ENCODE measurements around the gene XXYLT1.
A peak's percentile ranks its signal among the peaks of the same experiment; 100 is the strongest.

Gene XXYLT1

DNA sequence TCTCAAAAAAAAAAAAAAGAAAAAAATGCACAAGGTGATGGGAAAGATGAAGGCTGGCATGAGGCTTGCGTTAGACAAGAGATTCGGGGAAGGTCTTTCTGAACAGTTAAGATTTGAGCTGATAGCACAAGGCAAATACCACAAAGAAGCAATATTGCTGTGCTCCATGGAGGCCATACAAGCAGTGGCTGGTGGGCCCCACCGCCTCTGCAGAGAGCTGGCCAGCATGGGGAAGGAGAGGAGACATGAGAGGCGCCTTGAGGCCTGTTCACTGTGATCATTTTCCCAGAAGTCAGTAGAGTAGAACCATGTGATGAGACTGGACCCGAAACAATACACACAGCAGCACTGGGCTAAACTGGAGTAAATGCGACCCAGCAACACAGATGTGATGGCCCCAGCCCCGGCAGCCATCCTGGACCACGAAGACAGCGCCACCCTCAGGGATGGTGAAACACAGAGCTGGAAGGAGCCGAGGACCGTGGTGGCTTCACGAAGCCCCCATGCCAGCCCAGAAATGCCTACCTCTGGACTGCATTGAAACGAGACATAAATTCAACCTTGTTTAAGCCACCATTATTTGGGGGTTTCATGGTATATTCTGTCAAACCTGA is 5.5 kb downstream of the XXYLT1 start:
- no peak for DNase-seq

DNA sequence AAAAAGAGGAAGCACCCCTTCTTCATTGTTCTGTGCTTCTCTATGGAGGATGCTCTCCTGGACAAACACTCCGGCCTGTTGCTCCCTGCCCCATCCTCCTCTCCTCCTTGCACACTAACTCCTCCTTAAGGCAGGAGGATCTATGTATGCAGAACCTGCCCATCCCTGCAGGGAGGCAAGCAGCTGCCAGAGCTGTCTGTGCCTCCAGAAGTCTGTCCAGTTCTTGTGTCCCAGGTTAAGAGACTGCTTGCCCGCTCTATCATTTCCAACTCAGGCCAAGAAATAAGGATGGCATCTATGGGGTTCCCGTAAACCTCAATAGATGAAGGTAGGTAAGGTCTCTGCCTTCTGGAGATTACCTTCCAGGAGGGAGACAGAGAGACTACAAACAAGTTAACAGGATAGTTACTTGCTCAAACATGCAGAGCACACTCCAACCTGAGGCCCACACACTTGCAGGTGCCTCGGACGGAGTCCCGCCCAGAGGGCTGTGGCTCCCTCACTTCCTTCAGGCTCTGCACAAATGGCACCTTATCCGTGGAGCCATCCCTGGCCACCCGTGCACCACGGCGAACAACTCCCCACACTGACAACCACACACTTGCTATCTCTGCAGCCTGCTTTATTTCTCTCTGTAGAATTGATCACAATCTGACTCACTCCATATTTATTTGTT is 6.9 kb downstream of the XXYLT1 start:
- peak; percentile 84 for DNase-seq

DNA sequence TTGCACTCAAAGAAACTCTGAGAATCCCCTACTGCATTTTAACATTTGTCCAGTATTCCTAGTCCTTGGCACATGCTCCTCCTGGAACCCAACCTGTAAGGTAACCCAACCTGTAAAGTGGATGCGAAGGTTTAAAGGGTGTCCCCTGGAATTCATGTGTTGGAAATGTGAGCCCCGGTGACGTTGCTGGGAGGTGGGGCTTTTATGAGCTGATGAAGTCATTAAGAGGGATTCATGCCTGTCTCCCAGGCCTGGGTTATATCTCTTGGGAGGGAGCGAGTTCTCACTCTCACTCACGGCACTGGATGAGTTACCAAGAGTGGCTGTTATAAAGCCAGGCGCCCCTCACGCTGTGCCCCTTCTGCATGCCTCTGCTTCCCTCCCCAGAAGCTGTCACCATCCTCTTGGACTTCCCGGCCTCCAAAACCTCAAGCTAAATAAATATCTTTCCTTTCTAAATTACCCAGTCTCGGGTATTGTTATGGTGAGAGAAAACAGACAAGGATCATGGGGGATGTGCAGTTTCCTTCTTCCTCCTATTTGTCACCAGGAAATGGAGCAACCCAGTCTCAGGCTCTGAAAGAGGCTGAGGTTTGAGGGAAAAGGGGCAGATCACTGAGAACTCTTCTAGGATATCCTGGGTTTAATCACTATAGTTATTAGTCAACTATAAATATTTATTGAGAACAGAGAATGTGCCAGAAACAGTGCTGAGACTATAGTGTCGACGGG is 7.6 kb downstream of the XXYLT1 start:
- DNase-seq: no peak

DNA sequence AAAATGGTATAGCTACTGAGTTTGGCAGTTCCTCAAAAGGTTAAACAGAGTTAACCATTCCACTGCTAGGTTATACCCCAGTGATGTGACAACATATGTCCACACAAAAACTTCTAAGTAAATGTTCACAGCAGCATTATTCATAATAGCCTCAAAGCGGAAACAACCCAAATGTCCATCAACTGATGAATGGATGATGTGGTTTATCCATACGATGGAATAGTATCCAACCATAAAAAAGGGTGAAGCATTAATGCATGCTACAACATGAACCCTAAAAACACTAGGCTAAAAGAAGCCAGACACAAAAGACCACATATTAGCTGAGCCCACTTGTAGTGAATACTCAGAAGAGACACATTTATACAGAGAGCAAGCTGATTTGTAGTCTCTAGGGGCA is 9.0 kb downstream of the XXYLT1 start:
- DNase-seq: no peak

- DNase-seq: peak; percentile 81
These were observed 10.6 kb downstream of the XXYLT1 start for GRCh38 chr3:195260280-195260905.

- peak; percentile 98 for DNase-seq
These were observed 11.3 kb downstream of the XXYLT1 start for GRCh38 chr3:195259475-195260279.

DNA sequence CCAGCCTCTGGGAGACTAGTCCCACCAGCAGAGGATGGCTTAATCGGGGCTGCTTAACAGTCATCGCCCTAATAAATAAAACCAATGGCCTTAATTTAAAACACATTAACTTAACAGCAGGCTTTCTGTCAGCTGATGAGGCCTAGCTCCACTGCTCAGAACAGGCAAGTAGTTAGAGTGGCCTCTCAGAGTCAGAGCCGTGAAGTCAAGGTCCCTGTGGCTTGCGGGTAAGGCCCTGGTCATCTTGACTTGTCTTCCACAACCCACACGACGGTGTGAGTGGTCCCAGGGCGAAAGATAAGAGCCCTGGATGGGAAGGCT is 11.8 kb downstream of the XXYLT1 start:
- DNase-seq: no peak

DNA sequence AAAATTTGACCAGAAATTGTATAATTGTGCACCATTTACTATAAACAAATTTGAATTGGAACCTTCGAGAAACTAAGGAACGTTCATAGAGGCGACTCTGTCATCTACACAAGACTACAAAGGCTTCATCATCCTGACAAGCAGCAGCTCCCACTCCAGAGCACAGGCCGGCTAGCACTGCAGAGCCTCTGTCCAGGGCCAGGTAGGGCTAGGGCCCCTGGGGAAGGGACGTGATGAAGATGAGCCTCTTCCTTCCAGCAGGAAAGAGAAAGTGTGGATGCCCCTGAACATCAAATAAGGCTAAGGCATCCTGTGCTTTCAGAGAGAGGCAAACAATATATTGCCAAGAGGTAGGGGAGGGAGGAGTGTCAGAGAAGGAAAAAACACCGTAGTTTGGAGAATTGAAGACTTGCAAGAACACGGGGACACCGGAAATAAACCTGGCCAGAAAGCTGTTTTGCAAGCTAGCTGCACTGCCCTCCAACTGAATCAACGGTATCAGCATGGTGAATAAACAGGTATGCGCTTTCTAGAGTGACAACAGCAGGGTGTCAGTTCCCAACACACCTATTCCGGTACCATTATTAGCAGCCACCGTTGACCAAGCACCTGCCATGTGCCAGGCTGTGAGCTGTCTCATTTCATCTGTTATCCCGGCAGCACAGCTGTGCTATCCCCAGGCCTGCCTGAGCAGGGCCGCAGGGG is 12.4 kb downstream of the XXYLT1 start:
- DNase-seq: no peak

- DNase-seq: no peak
These were observed 13.2 kb downstream of the XXYLT1 start for GRCh38 chr3:195257454-195258448.

DNA sequence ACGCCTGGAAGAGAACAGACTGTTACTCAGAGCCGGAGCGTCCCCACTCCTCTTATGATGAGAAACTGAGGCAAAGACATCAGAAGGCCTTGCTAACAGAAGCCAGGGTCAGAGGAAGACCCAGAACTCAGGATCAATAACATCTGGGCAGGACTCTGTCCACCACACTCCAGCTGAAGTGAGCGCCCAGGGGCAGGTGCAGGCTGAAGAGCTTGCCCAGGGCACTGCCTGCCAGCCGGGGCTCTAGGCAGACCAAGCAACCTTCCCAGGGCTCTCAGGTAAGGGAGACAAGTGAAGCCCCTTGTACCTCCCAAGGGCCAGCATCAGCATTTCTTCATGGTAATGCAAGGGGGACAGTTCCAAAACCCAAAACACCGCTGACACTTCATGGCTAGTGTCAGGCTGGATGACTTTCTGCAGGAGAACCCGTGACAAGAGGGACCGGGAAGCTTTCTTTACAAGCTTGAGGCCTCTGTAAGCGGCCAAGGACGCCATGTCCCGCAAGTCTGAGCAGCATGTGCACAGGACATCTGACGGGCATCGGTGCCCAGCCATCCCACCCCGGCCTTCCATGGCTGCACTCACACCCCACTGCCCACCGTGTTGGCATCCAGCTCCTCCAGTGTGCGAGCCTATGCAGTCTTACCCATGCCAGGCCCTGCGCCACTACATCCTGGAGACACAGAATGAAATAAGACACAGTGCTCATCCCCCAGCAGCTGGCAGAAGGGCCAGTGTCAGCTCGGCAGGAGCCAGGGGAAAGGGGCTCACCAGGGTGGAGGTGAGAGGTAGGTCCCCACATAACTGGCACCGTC is 14.1 kb downstream of the XXYLT1 start:
- DNase-seq: no peak

DNA sequence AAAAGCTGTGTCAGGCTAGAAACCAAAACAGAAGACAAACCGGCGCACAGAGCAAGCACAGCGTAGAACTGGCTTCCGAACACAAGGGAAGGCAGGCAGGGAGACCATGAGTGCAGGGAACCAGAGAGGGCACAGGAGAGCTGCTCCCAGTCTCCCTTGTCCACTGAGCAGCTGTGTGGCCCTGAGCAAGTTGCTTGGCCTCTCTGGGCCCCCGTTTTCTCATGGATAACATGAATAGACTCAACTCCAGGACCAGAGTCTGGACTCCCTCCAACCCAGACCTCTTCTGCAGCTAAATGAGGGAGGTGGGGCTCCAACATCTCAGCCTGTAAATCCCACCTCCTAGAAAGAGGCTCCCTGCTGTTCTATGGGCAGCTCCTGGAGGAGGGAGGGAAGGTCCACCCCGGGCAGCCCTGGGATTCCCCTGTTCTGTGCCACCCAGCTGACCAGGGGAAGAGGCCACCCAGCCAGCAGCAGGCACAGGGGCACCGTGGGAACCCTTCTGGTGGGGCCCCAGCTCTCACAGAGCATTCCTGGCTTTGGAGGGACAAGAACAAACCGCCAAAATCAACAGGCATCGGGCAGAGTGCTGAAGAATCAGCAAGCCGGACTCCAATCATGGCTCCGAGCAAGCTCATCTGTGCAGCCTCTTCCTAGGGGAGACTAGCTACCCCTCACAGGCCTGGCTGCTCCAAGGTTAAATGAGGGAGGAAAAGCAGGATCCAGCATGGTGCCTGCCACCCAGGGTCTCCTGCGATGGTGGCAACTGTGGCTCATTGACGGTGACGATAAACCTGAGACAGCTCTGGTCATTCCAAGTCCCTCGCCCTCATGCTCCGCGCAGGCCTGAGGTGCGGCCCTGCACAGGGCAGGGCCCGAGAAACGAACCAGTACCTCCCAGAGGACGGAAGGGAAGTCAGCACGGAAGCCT is 15.1 kb downstream of the XXYLT1 start:
- no peak for DNase-seq

DNA sequence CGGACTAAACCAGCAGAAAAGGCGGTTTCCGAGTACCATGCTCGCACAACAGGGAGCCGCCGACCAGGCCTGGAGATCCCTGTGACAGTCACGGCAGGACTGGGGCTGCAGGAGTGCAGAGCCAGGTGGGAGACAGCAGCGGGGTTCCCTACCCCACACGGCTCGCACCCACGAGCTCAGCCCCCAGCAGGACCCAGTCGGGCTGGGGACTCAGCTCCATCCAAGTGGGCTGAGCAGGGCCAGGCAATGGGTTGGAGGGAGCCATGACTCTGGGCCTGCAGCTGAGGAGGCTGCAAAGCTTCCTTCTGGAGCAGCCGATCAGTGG is 15.8 kb downstream of the XXYLT1 start:
- no peak for DNase-seq

GRCh38 chr3:195254454-195255175 is 16.3 kb downstream of the XXYLT1 start:
- DNase-seq: no peak

DNA sequence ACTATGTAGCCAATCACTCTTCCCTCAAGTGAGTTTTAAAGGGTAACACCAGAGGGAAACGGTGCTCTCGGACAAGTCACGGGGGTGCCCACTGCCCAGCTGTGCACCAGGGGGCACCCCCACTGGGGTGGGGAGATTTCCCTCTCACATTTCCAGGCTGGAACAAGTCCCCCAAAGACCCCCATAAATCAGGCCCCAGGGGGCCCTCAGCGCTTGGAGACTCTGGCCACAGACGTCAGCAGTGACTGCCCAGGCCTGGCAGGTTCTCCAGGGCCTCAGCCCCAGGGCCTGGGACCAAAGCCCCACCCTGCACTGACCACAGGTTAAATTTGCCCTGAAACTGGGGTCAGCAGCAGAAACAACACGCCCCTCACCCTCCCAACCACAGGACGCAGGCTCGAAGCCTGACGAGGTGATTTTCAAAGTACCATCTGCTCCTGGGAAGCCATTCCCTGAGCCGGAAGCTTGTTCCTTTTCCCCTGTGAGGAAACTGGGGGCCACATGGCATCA is 17.0 kb downstream of the XXYLT1 start:
- DNase-seq: no peak

- no peak for DNase-seq
These were observed 19.5 kb downstream of the XXYLT1 start for GRCh38 chr3:195251336-195252065.

- peak; percentile 84 for DNase-seq
These were observed 20.3 kb downstream of the XXYLT1 start for GRCh38 chr3:195250473-195251251.
